ENCODE measurements around the gene FANCI.

Gene FANCI

GRCh38 chr15:89243691-89244573 lies at the start of gene FANCI:
TSS of gene FANCI (plus strand) at chr15:89243979. CDS start at chr15:89247648, 3,669 bp downstream.
- in situ Hi-C loops (cut with MboI; ENCODE audit: low sequenced_read_pairs) = no loop called here

DNA sequence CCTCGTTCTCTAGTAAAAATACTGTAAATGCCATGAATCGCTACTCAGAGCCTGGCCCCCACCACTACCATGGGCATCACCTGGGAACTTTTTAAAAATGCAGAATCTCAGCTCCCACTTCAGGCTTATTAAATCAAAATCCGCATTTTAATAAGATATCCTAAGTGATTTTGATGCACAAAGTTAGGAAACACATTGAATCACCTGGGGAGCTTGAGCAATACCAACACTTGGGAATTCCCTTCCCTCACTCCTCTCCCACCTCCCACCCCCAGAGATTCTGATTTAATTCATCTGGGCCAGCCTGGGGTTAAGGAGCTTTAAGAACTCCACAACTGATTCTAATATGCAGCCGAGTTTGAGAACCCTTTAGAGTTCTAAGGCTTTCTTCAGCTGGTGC lies 49.2 kb upstream of the FANCI start:
- in situ Hi-C loops (cut with MboI; ENCODE audit: low sequenced_read_pairs) = loop anchor here (25.0 kb wide), 1 partner anchor 282 kb away; the partner anchor contains the start of gene MFGE8

DNA sequence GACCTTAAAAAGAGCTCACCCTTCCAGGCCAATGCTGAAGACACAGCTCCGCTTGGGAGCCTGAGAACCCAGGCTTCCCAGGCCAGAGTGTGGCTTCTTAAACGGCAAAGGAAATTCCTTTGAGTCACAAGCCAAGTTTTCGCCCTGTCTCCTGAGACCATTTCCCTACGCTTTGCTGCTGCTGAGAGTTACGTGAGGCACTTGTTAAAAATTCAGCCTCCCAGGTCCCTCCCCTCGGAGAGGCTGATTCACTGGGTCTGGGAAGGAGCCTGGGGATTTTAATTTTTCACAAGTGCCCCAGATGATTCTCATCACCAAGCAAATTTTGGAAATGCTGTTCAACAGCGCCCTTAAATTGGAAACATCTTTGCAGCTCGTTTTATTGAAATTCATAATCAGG lies 47.9 kb upstream of the FANCI start:
- in situ Hi-C loops (cut with MboI; ENCODE audit: low sequenced_read_pairs) = loop anchor here (25.0 kb wide), 1 partner anchor 284 kb away; the partner anchor contains the start of gene MFGE8

GRCh38 chr15:89196241-89196640 lies 47.5 kb upstream of the FANCI start:
- in situ Hi-C loops (cut with MboI; ENCODE audit: low sequenced_read_pairs) = loop anchor here (25.0 kb wide), 1 partner anchor 284 kb away; the partner anchor contains the start of gene MFGE8

DNA sequence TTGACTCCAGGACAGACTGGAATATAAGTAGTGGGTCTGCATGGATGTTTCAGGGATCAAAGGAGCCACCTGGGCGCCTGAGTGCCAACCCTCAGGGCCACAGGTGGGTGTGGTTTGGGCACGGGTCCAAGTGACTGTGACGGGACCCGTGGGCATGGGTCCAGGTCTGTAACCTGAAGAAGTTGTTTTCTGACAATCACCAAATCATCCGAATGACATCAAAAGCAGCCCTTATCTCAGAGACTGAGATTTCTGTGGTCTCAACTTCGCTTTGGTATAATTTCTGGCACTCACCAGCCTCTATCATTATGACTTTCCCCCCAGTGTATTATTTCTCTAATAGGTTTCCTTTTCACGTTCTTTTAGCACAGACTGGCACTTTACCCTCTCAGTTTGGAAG lies 46.8 kb upstream of the FANCI start:
- in situ Hi-C loops (cut with MboI; ENCODE audit: low sequenced_read_pairs) = loop anchor here (25.0 kb wide), 1 partner anchor 285 kb away; the partner anchor contains the start of gene MFGE8

GRCh38 chr15:89197503-89197971 lies 46.2 kb upstream of the FANCI start:
- in situ Hi-C loops (cut with MboI; ENCODE audit: low sequenced_read_pairs) = loop anchor here (25.0 kb wide), 1 partner anchor 285 kb away; the partner anchor contains the start of gene MFGE8

DNA sequence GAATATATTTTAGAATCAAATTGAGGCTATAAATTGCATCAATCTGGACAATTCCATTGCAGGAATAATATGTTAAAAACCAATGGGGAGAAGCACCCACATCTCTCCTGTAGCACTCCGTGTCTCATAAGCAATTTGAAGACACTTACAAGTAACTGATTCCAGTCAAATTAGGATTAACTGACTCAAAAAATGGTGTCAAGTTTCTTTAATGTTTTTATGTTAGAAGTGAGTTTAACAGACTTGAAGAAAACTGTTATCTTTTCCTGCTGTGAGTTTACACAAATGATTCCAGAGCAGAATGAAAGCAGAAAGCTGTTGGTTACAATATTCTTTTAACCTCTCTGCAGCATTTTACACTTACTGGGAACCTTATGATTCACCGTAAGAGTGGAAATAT lies 45.6 kb upstream of the FANCI start:
- in situ Hi-C loops (cut with MboI; ENCODE audit: low sequenced_read_pairs) = loop anchor here (25.0 kb wide), 1 partner anchor 286 kb away; the partner anchor contains the start of gene MFGE8

DNA sequence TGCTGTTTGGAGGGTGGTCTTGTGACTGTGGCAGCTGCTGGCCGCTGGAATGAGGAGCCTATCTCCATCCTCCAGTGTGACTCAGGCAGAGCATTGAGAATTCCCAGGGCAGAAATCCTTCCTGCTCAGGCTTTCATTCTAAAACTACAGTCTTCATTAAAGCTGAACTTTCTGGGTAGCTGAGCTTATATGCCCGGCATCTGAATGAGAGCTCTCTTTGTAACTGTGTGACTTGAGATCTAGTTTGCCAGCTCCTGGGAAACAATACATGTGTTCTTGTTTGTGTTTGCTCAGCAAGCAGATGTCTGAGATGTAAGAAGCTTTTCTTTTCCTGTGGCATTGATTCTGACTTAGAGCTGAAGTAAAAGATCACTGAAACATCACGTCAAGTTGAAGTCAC lies 44.8 kb upstream of the FANCI start:
- in situ Hi-C loops (cut with MboI; ENCODE audit: low sequenced_read_pairs) = loop anchor here (25.0 kb wide), 1 partner anchor 287 kb away; the partner anchor contains the start of gene MFGE8

- in situ Hi-C loops (cut with MboI; ENCODE audit: low sequenced_read_pairs) = loop anchor here (25.0 kb wide), 1 partner anchor 287 kb away; the partner anchor contains the start of gene MFGE8
These were observed 44.0 kb upstream of the FANCI start for GRCh38 chr15:89199746-89200145.

- in situ Hi-C loops (cut with MboI; ENCODE audit: low sequenced_read_pairs) = no loop called here
These were observed 43.6 kb upstream of the FANCI start for GRCh38 chr15:89200182-89200581.

GRCh38 chr15:89201465-89202005 lies 42.2 kb upstream of the FANCI start:
- in situ Hi-C loops (cut with MboI; ENCODE audit: low sequenced_read_pairs) = no loop called here

GRCh38 chr15:89203705-89204273 lies 40.0 kb upstream of the FANCI start:
- in situ Hi-C loops (cut with MboI; ENCODE audit: low sequenced_read_pairs) = no loop called here

- in situ Hi-C loops (cut with MboI; ENCODE audit: low sequenced_read_pairs) = no loop called here
These were observed 37.7 kb upstream of the FANCI start for GRCh38 chr15:89205991-89206585.

DNA sequence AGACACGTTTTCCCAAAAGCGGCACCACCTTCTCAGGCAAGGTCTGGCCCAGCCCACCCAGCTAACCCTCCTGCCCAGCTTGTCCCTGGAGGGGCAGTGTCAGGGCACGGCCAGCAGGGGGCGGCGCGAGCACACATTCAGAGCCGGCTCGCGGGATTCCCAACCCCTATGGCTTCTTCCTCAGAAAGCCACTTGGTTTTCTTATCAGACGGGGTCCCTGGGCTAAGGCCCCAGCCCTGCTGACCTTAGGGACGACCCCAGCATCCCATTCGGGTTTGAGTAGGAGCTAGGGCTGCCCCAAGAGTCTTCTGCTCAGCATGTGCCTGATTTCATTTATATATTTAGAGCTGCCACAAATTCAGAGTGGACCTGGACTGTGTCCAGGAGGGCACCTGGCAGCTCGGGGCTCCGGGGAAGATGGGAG lies 36.9 kb upstream of the FANCI start:
- in situ Hi-C loops (cut with MboI; ENCODE audit: low sequenced_read_pairs) = no loop called here

DNA sequence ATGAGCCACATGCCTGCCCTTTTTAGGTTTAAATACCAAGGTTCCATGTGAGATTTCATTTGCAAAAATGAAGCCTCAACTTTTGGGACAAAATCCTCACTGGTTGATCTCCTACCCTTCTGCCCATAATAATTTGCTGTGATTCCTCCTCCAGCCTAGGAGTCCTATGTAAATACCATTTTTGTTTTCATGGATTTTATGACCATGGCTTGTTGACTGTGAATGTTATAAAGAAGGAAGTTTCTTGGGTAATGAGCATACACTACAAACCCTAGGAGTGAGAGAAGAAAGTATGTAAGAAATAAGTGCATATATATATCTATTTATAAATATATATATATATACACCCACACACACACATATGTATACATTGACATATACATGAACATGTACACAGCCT lies 35.5 kb upstream of the FANCI start:
- in situ Hi-C loops (cut with MboI; ENCODE audit: low sequenced_read_pairs) = no loop called here

GRCh38 chr15:89209057-89209456 lies 34.7 kb upstream of the FANCI start:
- in situ Hi-C loops (cut with MboI; ENCODE audit: low sequenced_read_pairs) = no loop called here

DNA sequence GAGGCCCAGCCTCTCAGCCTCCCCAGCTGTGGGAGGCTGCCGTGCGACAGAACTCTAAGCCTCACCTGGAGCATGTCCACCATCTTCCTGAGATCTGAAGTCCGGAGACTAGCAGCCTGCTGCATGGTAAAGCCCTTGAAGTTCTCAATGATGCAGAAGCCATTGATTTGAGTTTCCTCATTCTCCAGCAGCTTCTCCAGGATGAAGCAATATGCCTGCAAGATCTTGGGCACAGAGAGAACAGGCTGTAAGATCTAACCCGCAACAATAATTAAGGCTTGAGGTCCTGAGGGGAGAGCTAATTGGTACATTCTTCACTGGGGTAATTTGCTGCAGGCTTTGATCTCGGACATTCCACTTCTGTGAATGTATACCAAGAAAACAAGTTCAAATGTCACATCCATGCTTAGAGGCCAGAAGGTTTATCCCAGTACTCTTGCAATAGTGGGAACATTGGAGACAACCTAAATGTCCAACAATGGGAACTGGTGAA lies 32.1 kb upstream of the FANCI start:
- in situ Hi-C loops (cut with MboI; ENCODE audit: low sequenced_read_pairs) = no loop called here

- in situ Hi-C loops (cut with MboI; ENCODE audit: low sequenced_read_pairs) = no loop called here
These were observed 28.2 kb upstream of the FANCI start for GRCh38 chr15:89215627-89216026.

GRCh38 chr15:89217031-89217430 lies 26.7 kb upstream of the FANCI start:
- in situ Hi-C loops (cut with MboI; ENCODE audit: low sequenced_read_pairs) = no loop called here

DNA sequence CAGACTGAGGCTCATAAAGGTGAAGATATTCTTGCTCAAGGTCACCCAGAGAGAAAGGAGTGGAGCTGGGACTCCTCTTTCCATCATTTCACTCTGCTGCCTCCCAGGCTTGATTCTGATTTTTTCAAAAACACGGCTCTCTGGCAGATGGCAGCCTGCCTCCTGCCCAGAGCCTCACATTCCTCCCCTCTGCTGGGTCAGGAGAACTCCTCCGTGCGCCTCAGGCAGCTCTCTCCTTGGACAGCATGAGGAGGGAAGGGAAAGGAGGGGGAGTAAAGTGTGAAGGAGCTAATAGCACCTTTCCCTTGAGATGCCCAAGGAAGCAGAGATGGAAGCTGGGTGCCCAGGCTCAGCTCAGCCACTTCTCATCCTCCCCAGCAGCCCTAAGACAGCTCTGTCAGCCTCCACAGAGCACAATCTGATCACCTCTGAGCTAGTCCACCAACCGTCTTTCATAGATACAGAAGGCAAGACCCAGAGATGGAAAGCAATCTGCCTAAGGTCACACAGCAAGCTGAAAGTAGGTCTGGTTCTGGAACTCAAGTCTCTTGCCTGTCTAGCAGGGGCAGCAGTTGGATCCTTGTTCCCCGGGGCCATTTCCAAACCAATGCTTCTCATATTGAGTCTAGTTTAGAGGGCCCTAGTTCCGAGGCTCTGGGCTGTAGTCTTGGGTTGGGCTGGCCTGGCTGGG lies 25.9 kb upstream of the FANCI start:
- in situ Hi-C loops (cut with MboI; ENCODE audit: low sequenced_read_pairs) = no loop called here

Data from HL-60/S4 (cell line).